Breast epithelium (tissue), 3 donors: Measurements from ENCODE around the gene FBXW9.

ENCODE experiments used
- CTCF ChIP-seq, 3 donors: fragments of 450-650 bp; IDR thresholded peaks; one replicate each; pipeline ENCODE4 v1.5.1; 2016 to 2017; ENCODE audit warnings: antibody characterized with exemption in 3 of 3, mild to moderate bottlenecking in 3 of 3, moderate library complexity in 3 of 3
- POLR2AphosphoS5 ChIP-seq, 3 donors: sonication (generic); formaldehyde crosslinking; IDR thresholded peaks; one replicate each; pipeline ENCODE4 v1.6.1; 2017; ENCODE audit warnings: antibody characterized with exemption in 3 of 3

- no peak for TF ChIP-seq CTCF (IDR thresholded peaks at IDR 0.05)
- TF ChIP-seq POLR2AphosphoS5 (IDR thresholded peaks at IDR 0.05), result peak; percentile 61 to 87 (median 87)
These were observed 26.9 kb downstream of the FBXW9 start for GRCh38 chr19:12669270-12670158.
